Retinal pigment epithelial cell (primary cell): Measurements from ENCODE around the gene DAAM1.

Experiments
- DNase-seq: peaks from one replicate; pipeline ENCODE4 v3.0.0-alpha.2; 2010; ENCODE audit warnings: low read depth
- H3K4me3 ChIP-seq: 2 replicates; pipeline ENCODE4 v1.5.1; 2011; ENCODE audit warnings: mild to moderate bottlenecking, low read length, control low read depth, moderate library complexity
- CTCF ChIP-seq: conservative IDR thresholded peaks from 2 replicates; pipeline ENCODE4 v1.5.1; 2011; ENCODE audit warnings: low read depth, low read length, control low read depth, inconsistent platforms

Gene DAAM1

GRCh38 chr14:59150990-59151389 lies 37.5 kb upstream of the DAAM1 start:
- DNase-seq, result no peak
- H3K4me3 ChIP-seq, result no peak overlapping the region
- TF ChIP-seq CTCF, result no peak

- TF ChIP-seq CTCF, result no peak
- no peak for DNase-seq
- no peak overlapping the region for H3K4me3 ChIP-seq
Measured at GRCh38 chr14:59154373-59154772, 34.1 kb upstream of the DAAM1 start.

GRCh38 chr14:59155886-59156285 lies 32.6 kb upstream of the DAAM1 start:
- TF ChIP-seq CTCF, result no peak
- no peak for DNase-seq

GRCh38 chr14:59159169-59159568 lies 29.3 kb upstream of the DAAM1 start:
- H3K4me3 ChIP-seq, result no peak overlapping the region
- no peak for DNase-seq
- no peak for TF ChIP-seq CTCF

More at GRCh38 chr14:59155886-59156285, 32.6 kb upstream of the DAAM1 start:
- no peak overlapping the region for H3K4me3 ChIP-seq

GRCh38 chr14:59160506-59160905 lies 28.0 kb upstream of the DAAM1 start:
- no peak overlapping the region for H3K4me3 ChIP-seq
- no peak for TF ChIP-seq CTCF
- no peak for DNase-seq

GRCh38 chr14:59161561-59162175 lies 26.8 kb upstream of the DAAM1 start:
- no peak overlapping the region for H3K4me3 ChIP-seq
- DNase-seq, result peak; percentile 89
- no peak for TF ChIP-seq CTCF

- no peak overlapping the region for H3K4me3 ChIP-seq
- TF ChIP-seq CTCF, result no peak
- DNase-seq, result no peak
Measured at GRCh38 chr14:59166258-59166657, 22.2 kb upstream of the DAAM1 start.
